Activated CD4-positive, alpha-beta T cell treated with anti-CD3 and anti-CD28 coated beads for 36 hours (primary cell): ENCODE results near the gene GUCA2A. TPM values are rescaled to one million over a fixed set of nuclear protein-coding genes. Genes with fewer than 3 reads are reported as not detected.

ENCODE experiments used
- ATAC-seq: fragments of 200-7000 bp; cut with Tn5 transposase; one replicate; pipeline ENCODE4 v1.10.0; 2021; ENCODE audit warnings: mild to moderate bottlenecking, moderate library complexity
- CTCF ChIA-PET: fragments of 350-600 bp; sonication (Branson Sonifier 250); formaldehyde crosslinking; loops from one replicate; lab custom pipeline; 2021; ENCODE audit warnings: antibody characterized with exemption; lab: Charles Lee
- POLR2A ChIA-PET: fragments of 350-600 bp; sonication (Branson Sonifier 250); formaldehyde crosslinking; loops from one replicate; lab custom pipeline; 2021; ENCODE audit warnings: antibody characterized with exemption, inconsistent platforms; lab: Charles Lee
- DNase-seq: peaks from one replicate; pipeline ENCODE4 v3.0.0-alpha.2; 2020
- H3K27ac Mint-ChIP-seq: one replicate; pipeline ENCODE4 v1.8.0; 2021; ENCODE audit warnings: mixed read lengths
- H3K27me3 Mint-ChIP-seq: one replicate; pipeline ENCODE4 v1.8.0; 2021; ENCODE audit warnings: mixed read lengths
- H3K36me3 Mint-ChIP-seq: one replicate; pipeline ENCODE4 v1.8.0; 2021; ENCODE audit warnings: low read depth, mixed read lengths
- H3K4me1 Mint-ChIP-seq: one replicate; pipeline ENCODE4 v1.8.0; 2021; ENCODE audit warnings: mixed read lengths
- H3K4me3 Mint-ChIP-seq: one replicate; pipeline ENCODE4 v1.8.0; 2021; ENCODE audit warnings: mild to moderate bottlenecking, moderate library complexity, mixed read lengths
- H3K9me3 Mint-ChIP-seq: one replicate; pipeline ENCODE4 v1.8.0; 2021; ENCODE audit warnings: low read depth, mixed read lengths
- intact Hi-C, 2 experiments: fragments of 100-400 bp; cut with DNase I in 1 of 2; cut with micrococcal nuclease in 1 of 2; formaldehyde crosslinking; loops; one replicate each; pipeline versions ENCODE4 v1.14.2 to v1.15.1; 2022 to 2024; cut with DNase I, micrococcal nuclease
- total RNA-seq, 2 experiments: library from RNA; stranded (reverse); gene quantifications; one replicate each; pipeline ENCODE4 v1.2.3, GENCODE V29; 2021

GUCA2A gene
- total RNA-seq, 2 experiments from 2014 or later, result not detected

GRCh38 chr1:42128964-42129363, 35.6 kb downstream of the GUCA2A start:
- no peak for DNase-seq
- Mint-ChIP-seq H3K9me3 (no peaks in the 10 kb centered on the region), H3K27ac (no peak overlapping the region), H3K36me3 (no peaks in the 10 kb centered on the region), H3K27me3 (peaks cover 6% of the 10 kb centered on the region), H3K4me1 (no peaks in the 10 kb centered on the region), H3K4me3 (no peak overlapping the region)
- CTCF ChIA-PET, result no interaction called here
- POLR2A ChIA-PET, result no interaction called here
- no peak for ATAC-seq
- intact Hi-C loops, result no loop called here

- Mint-ChIP-seq H3K9me3 (no peaks in the 10 kb centered on the region), H3K4me1 (no peaks in the 10 kb centered on the region), H3K36me3 (no peaks in the 10 kb centered on the region), H3K4me3 (no peak overlapping the region), H3K27me3 (peaks cover 6% of the 10 kb centered on the region), H3K27ac (no peak overlapping the region)
- CTCF ChIA-PET, result no interaction called here
- intact Hi-C loops, result no loop called here
- POLR2A ChIA-PET, result interaction anchor here (0.7 kb wide), 1 partner anchor 11 kb away, joined by 3 read pairs; no protein-coding TSS in a partner anchor
- DNase-seq, result no peak
- no peak for ATAC-seq
Measured at GRCh38 chr1:42128499-42128898, 36.0 kb downstream of the GUCA2A start.

- no peak for DNase-seq
- Mint-ChIP-seq H3K4me1 (no peaks in the 10 kb centered on the region), H3K4me3 (no peak overlapping the region), H3K27me3 (peaks cover 6% of the 10 kb centered on the region), H3K36me3 (no peaks in the 10 kb centered on the region), H3K9me3 (no peaks in the 10 kb centered on the region), H3K27ac (no peak overlapping the region)
- CTCF ChIA-PET, result no interaction called here
- intact Hi-C loops, result no loop called here
- no peak for ATAC-seq
- POLR2A ChIA-PET, result interaction anchor here (0.7 kb wide), 1 partner anchor 10 kb away, joined by 3 read pairs; no protein-coding TSS in a partner anchor
Measured at GRCh38 chr1:42127767-42128166, 36.8 kb downstream of the GUCA2A start.

- peaks cover 6% of the 10 kb centered on the region for H3K27me3 Mint-ChIP-seq
- ATAC-seq, result no peak
- no peaks in the 10 kb centered on the region for H3K36me3 Mint-ChIP-seq
- intact Hi-C loops, result no loop called here
- ChIA-PET CTCF (interaction anchor here (0.8 kb wide), 1 partner anchor 37 kb away, joined by 4 read pairs; no protein-coding TSS in a partner anchor), POLR2A (no interaction called here)
- H3K27ac Mint-ChIP-seq, result no peak overlapping the region
- H3K9me3 Mint-ChIP-seq, result no peaks in the 10 kb centered on the region
- no peaks in the 10 kb centered on the region for H3K4me1 Mint-ChIP-seq
- DNase-seq, result no peak
- no peak overlapping the region for H3K4me3 Mint-ChIP-seq
Measured at GRCh38 chr1:42125552-42125951, 39.0 kb downstream of the GUCA2A start.

GRCh38 chr1:42122408-42122807, 42.1 kb downstream of the GUCA2A start:
- H3K4me3 Mint-ChIP-seq, result no peak overlapping the region
- no peaks in the 10 kb centered on the region for H3K36me3 Mint-ChIP-seq
- H3K4me1 Mint-ChIP-seq, result no peaks in the 10 kb centered on the region
- DNase-seq, result no peak
- intact Hi-C loops, result no loop called here
- H3K27me3 Mint-ChIP-seq, result peaks cover 3% of the 10 kb centered on the region
- no peak overlapping the region for H3K27ac Mint-ChIP-seq
- ChIA-PET CTCF (no interaction called here), POLR2A (no interaction called here)
- no peaks in the 10 kb centered on the region for H3K9me3 Mint-ChIP-seq
- ATAC-seq, result no peak

- DNase-seq, result no peak
- CTCF ChIA-PET, result interaction anchor here (0.6 kb wide), 2 partner anchors 168 to 730 kb away, joined by 3 read pairs; no protein-coding TSS in a partner anchor
- H3K27ac Mint-ChIP-seq, result no peak overlapping the region
- ATAC-seq, result no peak
- H3K27me3 Mint-ChIP-seq, result peaks cover 7% of the 10 kb centered on the region
- POLR2A ChIA-PET, result interaction anchor here (0.5 kb wide), 1 partner anchor 10 kb away, joined by 3 read pairs; no protein-coding TSS in a partner anchor
- H3K36me3 Mint-ChIP-seq, result no peaks in the 10 kb centered on the region
- no peak overlapping the region for H3K4me3 Mint-ChIP-seq
- H3K9me3 Mint-ChIP-seq, result no peaks in the 10 kb centered on the region
- intact Hi-C loops, result no loop called here
- no peaks in the 10 kb centered on the region for H3K4me1 Mint-ChIP-seq
Measured at GRCh38 chr1:42118125-42118524, 46.4 kb downstream of the GUCA2A start.

- ATAC-seq, result no peak
- Mint-ChIP-seq H3K4me1 (no peaks in the 10 kb centered on the region), H3K27ac (no peak overlapping the region), H3K9me3 (no peaks in the 10 kb centered on the region), H3K36me3 (no peaks in the 10 kb centered on the region), H3K4me3 (no peak overlapping the region), H3K27me3 (peaks cover 10% of the 10 kb centered on the region)
- ChIA-PET POLR2A (interaction anchor here (0.5 kb wide), 1 partner anchor 11 kb away, joined by 3 read pairs; no protein-coding TSS in a partner anchor), CTCF (no interaction called here)
- intact Hi-C loops, result no loop called here
- DNase-seq, result no peak
Measured at GRCh38 chr1:42117214-42117613, 47.3 kb downstream of the GUCA2A start.

- DNase-seq (no peak), ATAC-seq (no peak)
- H3K9me3 Mint-ChIP-seq, result no peaks in the 10 kb centered on the region
- no peak overlapping the region for H3K4me3 Mint-ChIP-seq
- no peaks in the 10 kb centered on the region for H3K4me1 Mint-ChIP-seq
- H3K27ac Mint-ChIP-seq, result no peak overlapping the region
- ChIA-PET POLR2A (no interaction called here), CTCF (no interaction called here)
- H3K36me3 Mint-ChIP-seq, result no peaks in the 10 kb centered on the region
- intact Hi-C loops, result no loop called here
- H3K27me3 Mint-ChIP-seq, result peaks cover 12% of the 10 kb centered on the region
Measured at GRCh38 chr1:42114229-42114628, 50.3 kb downstream of the GUCA2A start.

Other genes starting within 250 kb of the GUCA2A start
- gene HIVEP3, start 245.8 kb downstream of the GUCA2A start, total RNA-seq, result 10 to 100 TPM; 29.4 to 39.6 TPM
- gene GUCA2B, start 11.3 kb downstream of the GUCA2A start, total RNA-seq, result not detected
- 10 to 100 TPM; 44.1 to 54.0 TPM for gene FOXJ3, start 170.5 kb upstream of the GUCA2A start, total RNA-seq
- gene RIMKLA, start 216.0 kb upstream of the GUCA2A start, total RNA-seq, result 1 to 10 TPM; 6.7 to 8.9 TPM